Endodermal cell (in vitro differentiated cells): Measurements from ENCODE around the gene FAM13A. TPM values are rescaled to one million over a fixed set of nuclear protein-coding genes. Genes with fewer than 3 reads are reported as not detected.

Experiments
- DNase-seq: peaks from one replicate; pipeline ENCODE4 v3.0.0-alpha.2; 2017
- H3K27ac ChIP-seq: 2 replicates; pipeline ENCODE4 v1.5.1; 2013; ENCODE audit warnings: mild to moderate bottlenecking, low read depth, low read length, moderate library complexity
- H3K27me3 ChIP-seq: 2 replicates; pipeline ENCODE4 v1.6.1; 2013; ENCODE audit warnings: mild to moderate bottlenecking, low read length, moderate library complexity; ENCODE audit not compliant: insufficient read depth, control insufficient read depth, poor library complexity, severe bottlenecking
- H3K36me3 ChIP-seq: 2 replicates; pipeline ENCODE4 v1.7.0; 2013; ENCODE audit warnings: mild to moderate bottlenecking, low read length, moderate library complexity; ENCODE audit not compliant: control insufficient read depth, insufficient read depth
- H3K4me1 ChIP-seq: one replicate; pipeline ENCODE4 v1.7.0; 2013; ENCODE audit warnings: low read length; ENCODE audit not compliant: control insufficient read depth, insufficient read depth
- H3K4me3 ChIP-seq: 2 replicates; pipeline ENCODE4 v1.5.1; 2013; ENCODE audit warnings: mild to moderate bottlenecking, low read length, moderate library complexity
- H3K9ac ChIP-seq: 2 replicates; pipeline ENCODE4 v1.6.1; 2013; ENCODE audit warnings: mild to moderate bottlenecking, low read length, moderate library complexity; ENCODE audit not compliant: poor library complexity, severe bottlenecking; ENCODE audit errors: extremely low read depth
- H3K9me3 ChIP-seq: 2 replicates; pipeline ENCODE4 v1.6.1; 2013; ENCODE audit warnings: mild to moderate bottlenecking, low read length, moderate library complexity; ENCODE audit not compliant: control insufficient read depth
- H3K27ac Mint-ChIP-seq: 2 replicates; pipeline ENCODE4 v1.8.0; 2020; ENCODE audit warnings: mixed read lengths
- H3K27me3 Mint-ChIP-seq: 2 replicates; pipeline ENCODE4 v1.8.0; 2021; ENCODE audit warnings: mild to moderate bottlenecking, mixed read lengths; ENCODE audit not compliant: insufficient read depth
- H3K36me3 Mint-ChIP-seq: 2 replicates; pipeline ENCODE4 v1.8.0; 2020; ENCODE audit warnings: low read depth, mixed read lengths
- H3K4me1 Mint-ChIP-seq: 2 replicates; pipeline ENCODE4 v1.8.0; 2020; ENCODE audit warnings: mixed read lengths
- H3K4me3 Mint-ChIP-seq: 2 replicates; pipeline ENCODE4 v1.8.0; 2020; ENCODE audit warnings: mild to moderate bottlenecking, moderate library complexity, mixed read lengths
- H3K9me3 Mint-ChIP-seq: 2 replicates; pipeline ENCODE4 v1.8.0; 2020; ENCODE audit warnings: mild to moderate bottlenecking, mixed read lengths
- CTCF ChIP-seq: fragments of 200-600 bp; sonication (generic); conservative IDR thresholded peaks from 2 replicates; pipeline ENCODE4 v1.5.0; 2021; ENCODE audit warnings: antibody characterized with exemption, mild to moderate bottlenecking
- WGBS, 2 experiments: methylation state at CpG; one replicate each; pipeline versions ENCODE4 v1.1.5 to v1.1.7; 2013; ENCODE audit warnings: missing lambda C conversion rate in 2 of 2, mixed read lengths in 1 of 2; ENCODE audit not compliant: insufficient coverage in 1 of 2, insufficient read length in 1 of 2; 5-methylcytosine and 5-hydroxymethylcytosine counted together
- total RNA-seq, 2 donors: library from RNA; stranded (reverse); fragmentation: NEBNext Ultra II Directional in 1 of 2; extraction: Animal tissue kit (Norgen Biotek cat#: 25700) in 1 of 2; gene quantifications; 2 replicates in 1 of 2; 3 replicates in 1 of 2; pipeline ENCODE4 v1.2.1, GENCODE V29; 2021

FAM13A gene
- total RNA-seq, 2 donors from 2014 or later = 13.6 to 17.0 TPM

- peaks cover 10% of the 10 kb centered on the region for H3K36me3 Mint-ChIP-seq
- no peaks in the 10 kb centered on the region for H3K27me3 Mint-ChIP-seq
- no peak for DNase-seq
- H3K4me1 Mint-ChIP-seq = peaks cover 9% of the 10 kb centered on the region
- Histone ChIP-seq H3K27me3 (no peaks in the 10 kb centered on the region), H3K4me3 (no peak overlapping the region), H3K4me1 (no peaks in the 10 kb centered on the region), H3K9me3 (no peaks in the 10 kb centered on the region), H3K36me3 (peaks cover 3% of the 10 kb centered on the region), H3K27ac (no peak overlapping the region), H3K9ac (no peak overlapping the region)
- no peaks in the 10 kb centered on the region for H3K9me3 Mint-ChIP-seq
- H3K27ac Mint-ChIP-seq = peak overlapping the region; percentile 26
- H3K4me3 Mint-ChIP-seq = no peak overlapping the region
- TF ChIP-seq CTCF = no peak
- WGBS, 2 experiments = 94 to 100% methylated on average over 1 to 3 of the region's 3 CpGs
Measured at GRCh38 chr4:88734403-88734949, 322.5 kb downstream of the FAM13A start.

GRCh38 chr4:88732714-88733368 lies 324.1 kb downstream of the FAM13A start:
- no peak overlapping the region for H3K9ac ChIP-seq
- no peak overlapping the region for H3K27ac Mint-ChIP-seq
- no peaks in the 10 kb centered on the region for H3K27me3 Mint-ChIP-seq
- peaks cover 14% of the 10 kb centered on the region for H3K36me3 Mint-ChIP-seq
- H3K27me3 ChIP-seq = no peaks in the 10 kb centered on the region
- peaks cover 9% of the 10 kb centered on the region for H3K36me3 ChIP-seq
- no peaks in the 10 kb centered on the region for H3K9me3 ChIP-seq
- DNase-seq = no peak
- H3K4me1 ChIP-seq = no peaks in the 10 kb centered on the region
- peaks cover 8% of the 10 kb centered on the region for H3K4me1 Mint-ChIP-seq
- H3K4me3 Mint-ChIP-seq = no peak overlapping the region
- no peak overlapping the region for H3K4me3 ChIP-seq
- H3K27ac ChIP-seq = no peak overlapping the region
- TF ChIP-seq CTCF = no peak
- H3K9me3 Mint-ChIP-seq = no peaks in the 10 kb centered on the region
- WGBS, 2 experiments = 90 to 97% methylated on average over 2 to 5 of the region's 5 CpGs

- Histone ChIP-seq H3K27me3 (no peaks in the 10 kb centered on the region), H3K27ac (no peak overlapping the region), H3K4me1 (no peaks in the 10 kb centered on the region), H3K4me3 (no peak overlapping the region), H3K36me3 (peaks cover 9% of the 10 kb centered on the region), H3K9me3 (no peaks in the 10 kb centered on the region), H3K9ac (no peak overlapping the region)
- H3K27ac Mint-ChIP-seq = no peak overlapping the region
- no peak for TF ChIP-seq CTCF
- WGBS, 2 experiments = 93 to 96% methylated on average over 4 of the region's 4 CpGs
- H3K4me1 Mint-ChIP-seq = no peaks in the 10 kb centered on the region
- no peaks in the 10 kb centered on the region for H3K27me3 Mint-ChIP-seq
- no peak overlapping the region for H3K4me3 Mint-ChIP-seq
- no peak for DNase-seq
- H3K36me3 Mint-ChIP-seq = peaks cover 22% of the 10 kb centered on the region
- H3K9me3 Mint-ChIP-seq = no peaks in the 10 kb centered on the region
Measured at GRCh38 chr4:88731381-88731780, 325.6 kb downstream of the FAM13A start.
